Caco-2 (cell line): ENCODE data around the gene PHF12. TPM values are rescaled to one million over a fixed set of nuclear protein-coding genes. Genes with fewer than 3 reads are reported as not detected.

Experiments used
- BruUV-seq: library from RNA; stranded (reverse); fragments of 400-500 nt; replicated peaks from 2 replicates; lab custom pipeline; 2021; lab: Mats Ljungman, UMichigan
- CTCF ChIA-PET: fragments of 300-600 bp; sonication (Branson Sonifier 250); formaldehyde crosslinking; loops from one replicate; lab custom pipeline; 2022; ENCODE audit warnings: antibody characterized with exemption; lab: Charles Lee
- POLR2A ChIA-PET: fragments of 300-600 bp; sonication (Branson Sonifier 250); formaldehyde crosslinking; loops from one replicate; lab custom pipeline; 2022; ENCODE audit warnings: antibody characterized with exemption; lab: Charles Lee
- DNase-seq, 2 experiments: peaks; one replicate each; pipeline versions ENCODE4 v3.0.0 to v3.0.0-alpha.2; 2020 to 2022
- H3K27me3 ChIP-seq: replicated peaks from 2 replicates; pipeline ENCODE4 v1.6.0; 2011; ENCODE audit warnings: low read length; ENCODE audit not compliant: control insufficient read depth, insufficient read depth
- H3K36me3 ChIP-seq: 2 replicates; pipeline ENCODE4 v1.5.1; 2011; ENCODE audit warnings: low read length; ENCODE audit not compliant: control insufficient read depth, insufficient read depth
- H3K4me1 ChIP-seq: fragments of 250-450 bp; sonication (Bioruptor Pico); 2 replicates; pipeline ENCODE4 v1.5.1; 2020; ENCODE audit warnings: mild to moderate bottlenecking
- H3K4me3 ChIP-seq: 2 replicates; pipeline ENCODE4 v1.5.1; 2011; ENCODE audit warnings: low read depth, mild to moderate bottlenecking, control low read depth, low read length
- H3K9me3 ChIP-seq: fragments of 250-450 bp; sonication (Bioruptor Pico); 2 replicates; pipeline ENCODE4 v1.5.1; 2020; ENCODE audit warnings: mild to moderate bottlenecking, moderate library complexity
- H3K27ac Mint-ChIP-seq: one replicate; pipeline ENCODE4 v1.8.0; 2022; ENCODE audit warnings: mixed read lengths; ENCODE audit not compliant: unreplicated experiment
- H3K27me3 Mint-ChIP-seq: one replicate; pipeline ENCODE4 v1.8.0; 2022; ENCODE audit warnings: mixed read lengths; ENCODE audit not compliant: insufficient read depth, unreplicated experiment
- H3K36me3 Mint-ChIP-seq: one replicate; pipeline ENCODE4 v1.8.0; 2022; ENCODE audit warnings: mild to moderate bottlenecking, mixed read lengths; ENCODE audit not compliant: insufficient read depth, unreplicated experiment
- H3K4me1 Mint-ChIP-seq: one replicate; pipeline ENCODE4 v1.8.0; 2022; ENCODE audit warnings: low read depth, mixed read lengths; ENCODE audit not compliant: unreplicated experiment
- H3K4me3 Mint-ChIP-seq: one replicate; pipeline ENCODE4 v1.8.0; 2022; ENCODE audit warnings: mild to moderate bottlenecking, moderate library complexity, mixed read lengths; ENCODE audit not compliant: unreplicated experiment
- H3K9me3 Mint-ChIP-seq: one replicate; pipeline ENCODE4 v1.8.0; 2022; ENCODE audit warnings: mixed read lengths; ENCODE audit not compliant: unreplicated experiment
- intact Hi-C: fragments of 100-400 bp; cut with micrococcal nuclease; formaldehyde crosslinking; loops from one replicate; pipeline ENCODE4 v1.10.0; 2022; ENCODE audit not compliant: unreplicated experiment
- total RNA-seq: library from RNA; stranded (reverse); gene quantifications from 2 replicates; pipeline ENCODE4 v1.2.3, GENCODE V29; 2022
- TF ChIP-seq, protein P1 (sequence below), 2 experiments: fragments of 200-600 bp in 1 of 2; IDR thresholded peaks; 1 replicate in 1 of 2; 2 replicates in 1 of 2; pipeline versions ENCODE4 v1.5.1 to v1.8.0; 2011 to 2022; ENCODE audit warnings: antibody characterized with exemption in 1 of 2, control low read depth in 1 of 2, inconsistent platforms in 1 of 2, low read depth in 1 of 2, low read length in 1 of 2, mild to moderate bottlenecking in 1 of 2, moderate library complexity in 1 of 2; ENCODE audit not compliant: insufficient read depth in 1 of 2, severe bottlenecking in 1 of 2, unreplicated experiment in 1 of 2

The PHF12 gene
- total RNA-seq, 1 experiment from 2014 or later = 49.9 TPM

DNA sequence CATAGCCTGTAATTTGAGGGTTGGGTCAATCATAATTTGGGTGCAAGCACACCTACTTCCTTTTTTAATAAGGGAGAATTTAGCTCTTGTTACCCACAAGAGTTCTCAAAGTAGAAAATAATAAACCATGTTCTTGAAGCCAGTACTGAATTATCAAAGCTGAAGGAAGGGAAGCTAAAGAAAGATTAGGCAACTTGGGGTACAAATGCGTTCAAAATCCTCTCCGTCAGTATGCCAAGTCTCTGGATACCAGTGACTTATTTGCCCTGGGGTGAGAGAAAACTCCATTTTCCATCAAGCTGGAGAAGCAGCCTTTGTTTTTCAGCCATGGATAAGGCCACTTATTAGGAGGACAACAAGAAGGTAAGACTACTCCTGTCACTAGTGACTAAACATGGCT lies 25.0 kb downstream of the PHF12 start:
- TF ChIP-seq, protein P1, sequence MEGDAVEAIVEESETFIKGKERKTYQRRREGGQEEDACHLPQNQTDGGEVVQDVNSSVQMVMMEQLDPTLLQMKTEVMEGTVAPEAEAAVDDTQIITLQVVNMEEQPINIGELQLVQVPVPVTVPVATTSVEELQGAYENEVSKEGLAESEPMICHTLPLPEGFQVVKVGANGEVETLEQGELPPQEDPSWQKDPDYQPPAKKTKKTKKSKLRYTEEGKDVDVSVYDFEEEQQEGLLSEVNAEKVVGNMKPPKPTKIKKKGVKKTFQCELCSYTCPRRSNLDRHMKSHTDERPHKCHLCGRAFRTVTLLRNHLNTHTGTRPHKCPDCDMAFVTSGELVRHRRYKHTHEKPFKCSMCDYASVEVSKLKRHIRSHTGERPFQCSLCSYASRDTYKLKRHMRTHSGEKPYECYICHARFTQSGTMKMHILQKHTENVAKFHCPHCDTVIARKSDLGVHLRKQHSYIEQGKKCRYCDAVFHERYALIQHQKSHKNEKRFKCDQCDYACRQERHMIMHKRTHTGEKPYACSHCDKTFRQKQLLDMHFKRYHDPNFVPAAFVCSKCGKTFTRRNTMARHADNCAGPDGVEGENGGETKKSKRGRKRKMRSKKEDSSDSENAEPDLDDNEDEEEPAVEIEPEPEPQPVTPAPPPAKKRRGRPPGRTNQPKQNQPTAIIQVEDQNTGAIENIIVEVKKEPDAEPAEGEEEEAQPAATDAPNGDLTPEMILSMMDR (IDR thresholded peaks at IDR 0.05; ENCODE audit: insufficient read depth in 1 of 2, low read depth in 1 of 2, low read length in 1 of 2, severe bottlenecking in 1 of 2, unreplicated experiment in 1 of 2) = no peak
- peaks cover 3% of the 10 kb centered on the region for H3K36me3 ChIP-seq
- Mint-ChIP-seq H3K27ac (no peak overlapping the region), H3K36me3 (peaks cover 37% of the 10 kb centered on the region), H3K4me3 (no peak overlapping the region), H3K4me1 (no peaks in the 10 kb centered on the region), H3K27me3 (no peaks in the 10 kb centered on the region), H3K9me3 (no peaks in the 10 kb centered on the region)
- ChIA-PET POLR2A (no interaction called here), CTCF (no interaction called here)
- no TSS peak for BruUV-seq
- H3K4me3 ChIP-seq = no peak overlapping the region
- no peaks in the 10 kb centered on the region for H3K9me3 ChIP-seq
- no peaks in the 10 kb centered on the region for H3K27me3 ChIP-seq
- no peak for DNase-seq
- no peaks in the 10 kb centered on the region for H3K4me1 ChIP-seq
- intact Hi-C loops = no loop called here

DNA sequence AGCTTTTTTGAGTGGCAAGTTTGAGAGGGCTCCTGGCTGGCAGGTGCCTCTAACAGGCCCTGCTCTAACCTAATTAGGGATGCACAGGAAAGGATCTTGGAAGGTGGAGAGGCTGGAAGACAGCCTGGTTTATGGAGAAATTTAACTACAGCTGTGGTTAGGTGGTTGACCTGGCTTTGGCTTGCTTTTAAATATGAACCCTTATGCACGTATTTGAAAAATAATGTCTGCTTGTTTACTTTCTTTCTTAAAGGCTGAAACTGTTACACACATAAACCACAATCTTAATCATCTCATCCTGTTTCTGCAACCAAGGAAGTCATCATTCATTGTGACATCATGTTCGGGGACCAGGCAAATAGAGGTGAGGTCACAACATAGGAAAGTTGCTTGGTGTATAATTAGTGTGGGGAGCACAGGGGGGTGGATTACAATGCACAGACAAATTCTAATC lies 25.4 kb downstream of the PHF12 start:
- H3K9me3 ChIP-seq = no peaks in the 10 kb centered on the region
- CTCF ChIA-PET = no interaction called here
- H3K36me3 ChIP-seq = peaks cover 3% of the 10 kb centered on the region
- TF ChIP-seq, protein P1 (IDR thresholded peaks at IDR 0.05; ENCODE audit: insufficient read depth in 1 of 2, low read depth in 1 of 2, low read length in 1 of 2, severe bottlenecking in 1 of 2, unreplicated experiment in 1 of 2) = no peak
- Mint-ChIP-seq H3K9me3 (no peaks in the 10 kb centered on the region), H3K4me1 (no peaks in the 10 kb centered on the region), H3K27ac (no peak overlapping the region), H3K4me3 (no peak overlapping the region), H3K27me3 (no peaks in the 10 kb centered on the region), H3K36me3 (peaks cover 40% of the 10 kb centered on the region)
- H3K4me1 ChIP-seq = no peaks in the 10 kb centered on the region
- DNase-seq = no peak
- no peaks in the 10 kb centered on the region for H3K27me3 ChIP-seq
- no peak overlapping the region for H3K4me3 ChIP-seq
- POLR2A ChIA-PET = no interaction called here
- intact Hi-C loops = no loop called here
- BruUV-seq = TSS peak; percentile 23

DNA sequence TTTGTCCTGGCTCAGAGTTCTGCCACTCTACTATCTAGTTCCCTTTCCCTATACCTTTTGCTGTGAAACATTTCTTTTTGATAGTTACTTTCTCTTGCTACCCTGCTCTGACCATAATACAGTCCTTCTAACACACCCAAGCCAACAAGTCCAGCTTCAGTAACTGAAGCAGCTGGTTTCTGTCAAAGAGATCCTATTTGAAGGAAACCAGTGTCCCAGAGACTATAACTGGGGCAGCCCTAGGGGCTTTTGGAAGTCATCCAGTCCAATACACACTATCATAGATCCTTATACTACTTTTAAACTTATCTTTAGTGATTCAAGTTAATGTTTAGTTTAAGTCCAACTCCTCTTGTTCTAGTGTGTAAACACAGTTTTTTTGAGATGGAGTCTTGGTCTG lies 31.1 kb downstream of the PHF12 start:
- H3K36me3 Mint-ChIP-seq = peaks cover 90% of the 10 kb centered on the region
- Histone ChIP-seq H3K4me1 (no peaks in the 10 kb centered on the region), H3K27me3 (no peaks in the 10 kb centered on the region), H3K36me3 (peaks cover 7% of the 10 kb centered on the region), H3K4me3 (no peak overlapping the region), H3K9me3 (no peaks in the 10 kb centered on the region)
- H3K4me3 Mint-ChIP-seq = no peak overlapping the region
- CTCF ChIA-PET = interaction anchor here (2.1 kb wide), 1 partner anchor 157 kb away, joined by 5 read pairs; no protein-coding TSS in a partner anchor
- no peaks in the 10 kb centered on the region for H3K4me1 Mint-ChIP-seq
- TF ChIP-seq, protein P1 (IDR thresholded peaks at IDR 0.05; ENCODE audit: insufficient read depth in 1 of 2, low read depth in 1 of 2, low read length in 1 of 2, severe bottlenecking in 1 of 2, unreplicated experiment in 1 of 2) = no peak
- H3K27me3 Mint-ChIP-seq = no peaks in the 10 kb centered on the region
- H3K27ac Mint-ChIP-seq = no peak overlapping the region
- POLR2A ChIA-PET = no interaction called here
- no TSS peak for BruUV-seq
- intact Hi-C loops = no loop called here
- no peaks in the 10 kb centered on the region for H3K9me3 Mint-ChIP-seq
- DNase-seq = no peak
